Keratinocyte (primary cell): ENCODE results near the gene OPRL1. TPM values are rescaled to one million over a fixed set of nuclear protein-coding genes. Genes with fewer than 3 reads are reported as not detected.

Experiments used
- DNase-seq: peaks from one replicate; pipeline ENCODE4 v3.0.0-alpha.2; 2011; ENCODE audit warnings: low read depth, missing footprints, low spot score
- FAIRE-seq: peaks from 2 replicates; lab custom pipeline; 2011; peaks lifted over from hg19 to GRCh38; lab: Jason Lieb, UNC
- H2AFZ ChIP-seq: 2 replicates; pipeline ENCODE4 v1.6.0; 2012; ENCODE audit warnings: low read length, control low read depth, inconsistent platforms; ENCODE audit not compliant: control insufficient read depth
- H3K27ac ChIP-seq: 2 replicates; pipeline ENCODE4 v1.5.1; 2011; ENCODE audit warnings: low read length; ENCODE audit not compliant: control insufficient read depth, insufficient read depth
- H3K27me3 ChIP-seq: 3 replicates; pipeline ENCODE4 v1.6.0; 2011; ENCODE audit warnings: low read length; ENCODE audit not compliant: control insufficient read depth, insufficient read depth; ENCODE audit errors: extremely low read depth
- H3K36me3 ChIP-seq, 2 experiments: 2 replicates in 1 of 2; 3 replicates in 1 of 2; pipeline ENCODE4 v1.5.1; 2011; ENCODE audit warnings: low read length in 2 of 2, mild to moderate bottlenecking in 1 of 2; ENCODE audit not compliant: control insufficient read depth in 2 of 2, insufficient read depth in 2 of 2; ENCODE audit errors: extremely low read depth in 1 of 2
- H3K4me1 ChIP-seq: 3 replicates; pipeline ENCODE4 v1.5.1; 2011; ENCODE audit warnings: low read length; ENCODE audit not compliant: control insufficient read depth, insufficient read depth; ENCODE audit errors: extremely low read depth
- H3K4me2 ChIP-seq: 3 replicates; pipeline ENCODE4 v1.6.0; 2011; ENCODE audit warnings: low read depth, low read length; ENCODE audit not compliant: control insufficient read depth, insufficient read depth; ENCODE audit errors: extremely low read depth
- H3K4me3 ChIP-seq, 3 experiments: fragments of 200-600 bp in 1 of 3; sonication (generic) in 1 of 3; 2 replicates in 2 of 3; 3 replicates in 1 of 3; pipeline ENCODE4 v1.5.1; 2011 to 2016; ENCODE audit warnings: low read length in 3 of 3, mild to moderate bottlenecking in 3 of 3, control low read depth in 2 of 3, inconsistent platforms in 1 of 3, low read depth in 1 of 3, mixed read lengths in 1 of 3, mixed run types in 1 of 3, moderate library complexity in 1 of 3; ENCODE audit not compliant: control insufficient read depth in 2 of 3, insufficient read depth in 2 of 3; ENCODE audit errors: extremely low read depth in 1 of 3
- H3K79me2 ChIP-seq: 2 replicates; pipeline ENCODE4 v1.6.0; 2012; ENCODE audit warnings: low read length; ENCODE audit not compliant: control insufficient read depth, insufficient read depth
- H3K9ac ChIP-seq: 3 replicates; pipeline ENCODE4 v1.6.0; 2011; ENCODE audit warnings: low read length; ENCODE audit not compliant: control insufficient read depth, insufficient read depth; ENCODE audit errors: extremely low read depth
- H3K9me1 ChIP-seq: 3 replicates; pipeline ENCODE4 v1.6.0; 2011; ENCODE audit warnings: low read length; ENCODE audit not compliant: control insufficient read depth, insufficient read depth; ENCODE audit errors: extremely low read depth
- H3K9me3 ChIP-seq: 2 replicates; pipeline ENCODE4 v1.5.1; 2012; ENCODE audit warnings: low read depth, low read length; ENCODE audit not compliant: control insufficient read depth
- H4K20me1 ChIP-seq: 3 replicates; pipeline ENCODE4 v1.6.0; 2011; ENCODE audit warnings: low read length; ENCODE audit not compliant: control insufficient read depth, insufficient read depth; ENCODE audit errors: extremely low read depth
- EZH2 ChIP-seq: IDR thresholded peaks from one replicate; pipeline ENCODE4 v1.6.1; 2012; ENCODE audit warnings: inconsistent platforms, mild to moderate bottlenecking, low read length, moderate library complexity
- dilution Hi-C: fragments of 300-500 bp; cut with MboI; formaldehyde crosslinking; loops from one replicate; pipeline ENCODE4 v1.7.0; 2020; ENCODE audit warnings: low sequenced_read_pairs; ENCODE audit not compliant: extremely low pct_ligation_motif_present
- polyA minus RNA-seq, 3 experiments: library from RNA; depleted of rRNA, polyadenylated mRNA; stranded (reverse); fragments of >200 nt; gene quantifications; 1 replicate in 1 of 3; 2 replicates in 1 of 3; 3 replicates in 1 of 3; pipeline ENCODE4 v1.2.3, GENCODE V29; 2011
- polyA plus RNA-seq, 5 experiments: library from polyadenylated mRNA; depleted of rRNA in 3 of 5; stranded (reverse) in 3 of 5; stranded (forward) in 1 of 5; unstranded in 1 of 5; fragments of >200 nt; gene quantifications; 1 replicate in 1 of 5; 2 replicates in 3 of 5; 3 replicates in 1 of 5; pipeline versions ENCODE4 v1.2.1 to v1.2.3, GENCODE V29; 2011 to 2012; ENCODE audit warnings: missing spikeins in 2 of 5, low read depth in 1 of 5, low replicate concordance in 1 of 5
- TF ChIP-seq, protein P1 (sequence below), 3 experiments: IDR thresholded peaks in 1 of 3; conservative IDR thresholded peaks in 1 of 3; optimal IDR thresholded peaks in 1 of 3; 2 replicates in 2 of 3; 3 replicates in 1 of 3; pipeline versions ENCODE3 to v1.5.1; 2011; ENCODE audit warnings: low read length in 3 of 3, mild to moderate bottlenecking in 3 of 3, moderate library complexity in 2 of 3, control low read depth in 1 of 3, inconsistent platforms in 1 of 3; ENCODE audit not compliant: insufficient read depth in 2 of 3; ENCODE audit errors: extremely low read depth in 1 of 3

The OPRL1 gene
- polyA plus RNA-seq, result 0.25 to 0.54 TPM (median 0.32 TPM) in 3 replicates
- polyA plus RNA-seq (2011; ENCODE audit: low read depth), result not detected
- polyA plus RNA-seq (2011; cell fraction: cytosol; rRNA removed), result 0.23 and 0.48 TPM in 2 replicates
- 0.47 and 1.0 TPM in 2 replicates for polyA plus RNA-seq (2011; cell fraction: nucleus; rRNA removed)
- 0.17 and 0.47 TPM in 2 replicates for polyA plus RNA-seq (2012; ENCODE audit: low replicate concordance)
- polyA minus RNA-seq, result 0.59 to 1.2 TPM (median 0.67 TPM) in 3 replicates
- not detected for polyA minus RNA-seq (2011; cell fraction: cytosol; rRNA and poly(A)+ RNA removed)
- 0.53 and 0.93 TPM in 2 replicates for polyA minus RNA-seq (2011; cell fraction: nucleus; rRNA and poly(A)+ RNA removed)

DNA sequence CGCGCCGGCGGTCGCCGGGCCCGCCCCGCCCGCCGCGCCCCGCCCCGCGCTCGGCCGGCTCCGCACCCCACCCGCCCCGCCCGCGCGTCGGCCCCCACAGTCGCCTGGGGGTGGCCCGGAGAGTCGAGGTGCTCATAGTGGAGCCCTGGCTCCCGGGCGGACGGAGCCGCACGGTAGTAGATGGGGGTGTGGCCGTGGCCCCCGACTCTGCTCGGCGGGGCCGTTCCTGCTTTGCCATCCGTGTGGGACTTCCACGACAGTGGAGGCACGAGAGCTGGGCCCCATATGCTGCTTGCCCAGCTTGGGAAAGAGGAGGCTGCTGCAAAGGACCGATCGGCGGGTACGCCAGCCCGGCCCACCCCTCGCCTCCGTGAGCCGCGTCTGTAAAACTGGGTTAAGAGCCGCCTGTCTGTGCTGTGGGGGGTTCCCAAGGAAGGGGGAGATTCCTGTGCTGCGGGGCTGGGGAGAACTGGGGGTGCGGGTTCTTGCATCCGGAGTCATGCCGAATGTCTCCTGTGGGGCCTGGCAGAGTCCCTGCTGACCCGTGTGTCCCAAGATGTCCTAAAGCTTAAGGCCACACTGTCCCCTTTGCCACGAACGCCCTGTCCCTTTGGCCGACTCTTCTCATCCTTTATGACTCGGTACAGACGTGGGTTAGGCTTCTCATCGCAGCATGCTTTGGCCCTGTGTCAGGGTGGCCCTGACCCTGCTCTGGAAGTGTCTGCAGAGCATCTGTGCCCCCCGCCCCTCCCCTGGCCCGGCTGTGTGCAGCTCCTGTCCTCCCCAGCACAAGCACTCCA is at the start of gene OPRL1:
OPRL1 (plus strand) TSS at position 70 of the 800 bp plus-strand sequence. CDS start 12,639 bp downstream, outside the sequence.
- dilution Hi-C loops, result no loop called here
- FAIRE-seq (no peak), DNase-seq (no peak)

DNA sequence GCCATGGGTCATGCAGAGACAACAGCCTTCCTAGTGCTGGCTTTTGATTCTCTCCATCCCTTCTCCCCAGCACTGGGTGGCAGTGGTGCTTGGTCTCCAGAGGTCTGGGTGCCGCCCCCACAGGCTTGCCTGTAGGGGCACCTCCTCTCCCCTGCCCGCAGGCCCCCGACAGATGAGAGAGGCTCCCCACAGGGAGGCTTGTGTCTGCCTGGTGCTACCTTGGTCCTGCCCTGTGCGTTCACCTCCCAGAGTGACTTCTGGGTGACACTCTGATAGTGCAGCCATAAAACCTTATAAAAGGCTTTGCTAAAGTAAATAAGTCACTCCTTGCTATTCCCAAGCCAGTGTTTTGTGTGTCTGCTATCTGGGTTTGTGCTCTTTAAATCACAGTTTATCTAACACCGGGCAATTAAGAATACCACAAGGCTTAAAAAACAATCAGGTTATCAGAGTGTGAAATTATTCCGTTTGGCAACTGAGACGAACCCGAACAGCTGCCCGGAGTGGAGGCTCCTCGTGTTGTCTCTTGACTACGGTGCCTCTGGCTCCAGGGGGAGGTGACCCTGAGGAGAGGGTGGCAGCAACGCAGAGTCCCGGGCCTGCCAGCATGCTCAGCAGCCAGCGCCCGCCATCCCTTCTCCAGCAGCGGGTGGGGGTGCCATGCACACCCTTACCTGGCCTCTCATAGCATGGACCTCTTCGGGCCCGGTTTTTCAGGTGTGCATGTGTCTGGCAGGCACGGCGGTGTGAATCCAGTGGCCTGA is 49.3 kb upstream of the OPRL1 start:
- TF ChIP-seq, protein P1, sequence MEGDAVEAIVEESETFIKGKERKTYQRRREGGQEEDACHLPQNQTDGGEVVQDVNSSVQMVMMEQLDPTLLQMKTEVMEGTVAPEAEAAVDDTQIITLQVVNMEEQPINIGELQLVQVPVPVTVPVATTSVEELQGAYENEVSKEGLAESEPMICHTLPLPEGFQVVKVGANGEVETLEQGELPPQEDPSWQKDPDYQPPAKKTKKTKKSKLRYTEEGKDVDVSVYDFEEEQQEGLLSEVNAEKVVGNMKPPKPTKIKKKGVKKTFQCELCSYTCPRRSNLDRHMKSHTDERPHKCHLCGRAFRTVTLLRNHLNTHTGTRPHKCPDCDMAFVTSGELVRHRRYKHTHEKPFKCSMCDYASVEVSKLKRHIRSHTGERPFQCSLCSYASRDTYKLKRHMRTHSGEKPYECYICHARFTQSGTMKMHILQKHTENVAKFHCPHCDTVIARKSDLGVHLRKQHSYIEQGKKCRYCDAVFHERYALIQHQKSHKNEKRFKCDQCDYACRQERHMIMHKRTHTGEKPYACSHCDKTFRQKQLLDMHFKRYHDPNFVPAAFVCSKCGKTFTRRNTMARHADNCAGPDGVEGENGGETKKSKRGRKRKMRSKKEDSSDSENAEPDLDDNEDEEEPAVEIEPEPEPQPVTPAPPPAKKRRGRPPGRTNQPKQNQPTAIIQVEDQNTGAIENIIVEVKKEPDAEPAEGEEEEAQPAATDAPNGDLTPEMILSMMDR (optimal IDR thresholded peaks at IDR 0.05 in 1 of 3, IDR thresholded peaks at IDR 0.05 in 1 of 3, conservative IDR thresholded peaks at IDR 0.05 in 1 of 3; ENCODE audit: extremely low read depth in 1 of 3, insufficient read depth in 2 of 3, low read length in 3 of 3), result no peak
- no peak for TF ChIP-seq EZH2
- H3K36me3 ChIP-seq, result peaks cover 19 to 36% of the 10 kb centered on the region in 2 experiments
- no peaks in the 10 kb centered on the region for H3K79me2 ChIP-seq
- no peak overlapping the region for H3K4me2 ChIP-seq
- no peaks in the 10 kb centered on the region for H3K9me3 ChIP-seq
- H3K27me3 ChIP-seq, result no peaks in the 10 kb centered on the region
- no peak overlapping the region for H3K9ac ChIP-seq
- H2AFZ ChIP-seq, result no peak overlapping the region
- H3K4me1 ChIP-seq, result no peaks in the 10 kb centered on the region
- H3K27ac ChIP-seq, result no peak overlapping the region
- DNase-seq (no peak), FAIRE-seq (no peak)
- H4K20me1 ChIP-seq, result no peaks in the 10 kb centered on the region
- no peaks in the 10 kb centered on the region for H3K9me1 ChIP-seq
- no peak overlapping the region for H3K4me3 ChIP-seq
- dilution Hi-C loops, result no loop called here

More for the DNA sequence above, at the start of gene OPRL1:
- H3K4me2 ChIP-seq, result peak within 1 kb of the TSS; percentile 97
- peak within 1 kb of the TSS; percentile 72 for H3K9ac ChIP-seq
- H3K9me3 ChIP-seq, result no peaks in the 10 kb centered on the region
- peak within 1 kb of the TSS; percentile 78 to 93 (median 79) for H3K4me3 ChIP-seq
- peaks cover 33% of the 10 kb centered on the region for H3K27me3 ChIP-seq
- H3K36me3 ChIP-seq, result peaks cover 0 to 1% of the 10 kb centered on the region in 2 experiments
- peaks cover 19% of the 10 kb centered on the region for H3K4me1 ChIP-seq
- TF ChIP-seq EZH2, result peak; percentile 41
- TF ChIP-seq, protein P1 (optimal IDR thresholded peaks at IDR 0.05 in 1 of 3, IDR thresholded peaks at IDR 0.05 in 1 of 3, conservative IDR thresholded peaks at IDR 0.05 in 1 of 3; ENCODE audit: extremely low read depth in 1 of 3, insufficient read depth in 2 of 3, low read length in 3 of 3), result no peak
- H3K27ac ChIP-seq, result no peak within 1 kb of the TSS
- no peaks in the 10 kb centered on the region for H3K9me1 ChIP-seq
- no peaks in the 10 kb centered on the region for H4K20me1 ChIP-seq
- H3K79me2 ChIP-seq, result peaks cover 2% of the 10 kb centered on the region
- peak within 1 kb of the TSS; percentile 30 for H2AFZ ChIP-seq
